Colonic mucosa (tissue), 4 donors: Measurements from ENCODE around the gene ATP6V1E1. TPM values are rescaled to one million over a fixed set of nuclear protein-coding genes. Genes with fewer than 3 reads are reported as not detected.

Source experiments
- DNase-seq: peaks from one replicate; pipeline ENCODE4 v3.0.0-alpha.2; 2020
- H3K27ac ChIP-seq: fragments of 200-600 bp; one replicate; pipeline ENCODE4 v1.8.0; 2021
- H3K27me3 ChIP-seq: fragments of 200-600 bp; one replicate; pipeline ENCODE4 v1.8.0; 2021
- H3K36me3 ChIP-seq: fragments of 200-600 bp; one replicate; pipeline ENCODE4 v1.8.0; 2021
- H3K4me1 ChIP-seq: fragments of 200-600 bp; one replicate; pipeline ENCODE4 v1.8.0; 2021; ENCODE audit warnings: mild to moderate bottlenecking
- H3K4me3 ChIP-seq: fragments of 200-600 bp; one replicate; pipeline ENCODE4 v1.8.0; 2021
- H3K9ac ChIP-seq, 2 donors: one replicate each; pipeline ENCODE4 v1.7.0; 2013; ENCODE audit warnings: control low read depth in 2 of 2, low read depth in 2 of 2, low read length in 2 of 2
- H3K9me3 ChIP-seq: fragments of 200-600 bp; one replicate; pipeline ENCODE4 v1.8.0; 2021
- CTCF ChIP-seq: fragments of 200-600 bp; IDR thresholded peaks from one replicate; pipeline ENCODE4 v1.8.0; 2022; ENCODE audit warnings: antibody characterized with exemption, mild to moderate bottlenecking
- intact Hi-C: fragments of 100-400 bp; cut with DNase I; formaldehyde crosslinking; loops from one replicate; pipeline ENCODE4 v1.14.1; 2022
- total RNA-seq, 2 donors: library from RNA; stranded (reverse); fragmentation: NEBNext Ultra II Directional in 1 of 2; extraction: Animal tissue kit (Norgen Biotek cat#: 25700) in 1 of 2; gene quantifications; one replicate each; pipeline ENCODE4 v1.2.1, GENCODE V29; 2021
- donor health status: healthy.
- donor health status: DM: no; HTN: no; CAD: no.
- donor health status: DM: no; HTN: no; CAD: no.

ATP6V1E1 gene
- total RNA-seq, 2 donors from 2014 or later, result 87.2 to 98.4 TPM

- Histone ChIP-seq H3K27me3 (no peaks in the 10 kb centered on the region), H3K9me3 (no peaks in the 10 kb centered on the region), H3K36me3 (peaks cover 9% of the 10 kb centered on the region), H3K4me3 (no peak overlapping the region), H3K9ac (no peak overlapping the region), H3K27ac (no peak overlapping the region), H3K4me1 (no peaks in the 10 kb centered on the region)
- no peak for DNase-seq
- intact Hi-C loops, result no loop called here
- TF ChIP-seq CTCF, result no peak
These were observed 15.3 kb downstream of the ATP6V1E1 start for GRCh38 chr22:17613280-17613679.

- intact Hi-C loops, result no loop called here
- H3K4me3 ChIP-seq, result no peak overlapping the region
- no peak overlapping the region for H3K9ac ChIP-seq
- H3K27ac ChIP-seq, result no peak overlapping the region
- no peak for DNase-seq
- H3K4me1 ChIP-seq, result no peaks in the 10 kb centered on the region
- peaks cover 9% of the 10 kb centered on the region for H3K36me3 ChIP-seq
- H3K9me3 ChIP-seq, result no peaks in the 10 kb centered on the region
- no peak for TF ChIP-seq CTCF
- H3K27me3 ChIP-seq, result no peaks in the 10 kb centered on the region
These were observed 16.5 kb downstream of the ATP6V1E1 start for GRCh38 chr22:17612057-17612456.

DNA sequence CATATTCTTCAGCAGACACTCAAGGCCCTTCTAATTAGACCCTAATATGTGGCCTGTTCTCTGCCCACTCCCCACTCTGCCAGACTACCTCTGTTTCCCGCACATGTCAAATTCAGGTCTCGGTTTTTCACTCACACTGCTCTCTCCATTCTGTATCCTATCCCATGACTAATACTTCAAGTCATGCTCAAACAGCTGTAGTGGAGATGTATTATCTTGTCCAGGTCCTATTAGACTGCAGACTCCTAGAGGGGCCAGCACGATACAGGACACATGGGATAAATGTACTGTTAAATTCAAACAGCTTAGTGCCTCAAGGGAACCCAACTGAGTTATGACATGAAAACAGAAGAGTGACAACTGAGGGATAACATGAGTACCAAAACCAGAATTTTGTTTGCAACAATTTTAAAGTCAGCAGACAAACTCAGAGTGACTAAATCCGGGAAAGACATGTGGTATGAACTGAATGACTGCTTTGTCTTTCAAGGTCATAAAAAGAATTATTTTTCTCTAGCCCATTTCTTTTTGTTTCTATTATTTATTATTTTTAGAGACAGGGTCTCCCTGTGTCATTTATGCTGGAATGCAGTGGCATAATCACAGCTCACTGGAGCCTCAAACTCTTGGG, 20.5 kb downstream of the ATP6V1E1 start:
- H3K27ac ChIP-seq, result no peak overlapping the region
- no peak for DNase-seq
- H3K9ac ChIP-seq, result no peak overlapping the region
- no peaks in the 10 kb centered on the region for H3K9me3 ChIP-seq
- no peak for TF ChIP-seq CTCF
- peaks cover 4% of the 10 kb centered on the region for H3K36me3 ChIP-seq
- no peaks in the 10 kb centered on the region for H3K27me3 ChIP-seq
- H3K4me1 ChIP-seq, result no peaks in the 10 kb centered on the region
- intact Hi-C loops, result no loop called here
- no peak overlapping the region for H3K4me3 ChIP-seq

GRCh38 chr22:17606496-17606895, 22.1 kb downstream of the ATP6V1E1 start:
- no peak overlapping the region for H3K4me3 ChIP-seq
- no peaks in the 10 kb centered on the region for H3K36me3 ChIP-seq
- no peaks in the 10 kb centered on the region for H3K9me3 ChIP-seq
- TF ChIP-seq CTCF, result no peak
- H3K27ac ChIP-seq, result no peak overlapping the region
- no peak for DNase-seq
- no peaks in the 10 kb centered on the region for H3K27me3 ChIP-seq
- H3K4me1 ChIP-seq, result no peaks in the 10 kb centered on the region
- intact Hi-C loops, result no loop called here
- H3K9ac ChIP-seq, result no peak overlapping the region

GRCh38 chr22:17603668-17604067, 24.9 kb downstream of the ATP6V1E1 start:
- no peak for TF ChIP-seq CTCF
- no peaks in the 10 kb centered on the region for H3K36me3 ChIP-seq

More at GRCh38 chr22:17603668-17604067, 24.9 kb downstream of the ATP6V1E1 start:
- no peaks in the 10 kb centered on the region for H3K9me3 ChIP-seq
- H3K4me3 ChIP-seq, result no peak overlapping the region
- intact Hi-C loops, result no loop called here
- no peak for DNase-seq
- no peaks in the 10 kb centered on the region for H3K4me1 ChIP-seq
- no peaks in the 10 kb centered on the region for H3K27me3 ChIP-seq
- no peak overlapping the region for H3K9ac ChIP-seq
- no peak overlapping the region for H3K27ac ChIP-seq
